Astrocyte of the spinal cord (primary cell): ENCODE measurements around the gene KCTD1.
A peak's percentile ranks its signal among the peaks of the same experiment; 100 is the strongest.

Source experiments
- DNase-seq: peaks from one replicate; pipeline ENCODE4 v3.0.0; 2011; ENCODE audit warnings: low read depth, low spot score
- H3K4me3 ChIP-seq: 2 replicates; pipeline ENCODE4 v1.5.1; 2011; ENCODE audit warnings: low read depth, mild to moderate bottlenecking, low read length, moderate library complexity
- CTCF ChIP-seq: IDR thresholded peaks from 2 replicates; pipeline ENCODE4 v1.5.1; 2012; ENCODE audit warnings: low read depth, mild to moderate bottlenecking, low read length, inconsistent platforms
- in situ Hi-C: cut with HindIII; loops from 2 replicates; pipeline ENCODE4 v1.10.0; 2017; ENCODE audit warnings: low sequenced_read_pairs

Gene KCTD1

DNA sequence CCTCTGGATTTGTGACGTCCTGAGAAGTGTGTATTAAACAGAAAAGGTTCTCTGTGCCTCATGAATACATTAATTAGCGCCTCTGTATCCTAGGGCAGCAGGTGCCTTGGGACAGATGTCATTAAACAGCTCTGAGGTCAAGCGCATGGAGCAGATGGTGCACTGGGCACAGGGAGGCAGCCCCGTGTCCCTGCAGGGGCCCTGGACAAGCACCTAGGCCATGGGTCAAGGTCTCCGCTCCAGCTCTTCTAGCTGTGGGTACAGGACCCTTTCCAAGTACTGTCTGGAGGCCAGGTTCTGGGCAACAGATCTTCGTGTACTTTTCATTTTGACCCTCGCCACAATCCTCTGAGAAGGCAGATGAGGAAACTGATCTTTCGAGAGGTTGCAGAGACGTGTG, 126.4 kb downstream of the KCTD1 start:
- no peak for DNase-seq
- no peak overlapping the region for H3K4me3 ChIP-seq
- in situ Hi-C loops = no loop called here
- no peak for TF ChIP-seq CTCF

DNA sequence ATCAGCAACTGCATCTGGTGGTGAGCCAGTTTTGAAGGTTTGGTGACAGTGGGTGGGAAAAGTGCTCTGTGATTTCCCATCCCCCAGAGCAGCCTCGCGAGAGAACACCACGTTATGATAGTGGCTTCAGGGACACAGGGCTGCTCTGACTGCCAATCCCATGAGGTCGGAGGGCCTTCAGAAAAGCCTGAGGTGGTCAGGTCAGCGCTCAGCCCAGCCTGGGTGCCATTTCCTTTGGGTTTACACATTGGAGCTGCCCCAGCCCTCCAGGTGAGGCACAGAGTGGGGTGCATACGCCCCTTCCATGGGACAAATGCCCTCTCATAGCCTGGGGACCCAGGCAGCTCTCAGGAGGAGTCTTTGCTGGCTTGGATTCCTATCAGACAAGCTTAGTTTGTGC, 126.8 kb downstream of the KCTD1 start:
- no peak overlapping the region for H3K4me3 ChIP-seq
- TF ChIP-seq CTCF = no peak
- in situ Hi-C loops = no loop called here
- DNase-seq = no peak

DNA sequence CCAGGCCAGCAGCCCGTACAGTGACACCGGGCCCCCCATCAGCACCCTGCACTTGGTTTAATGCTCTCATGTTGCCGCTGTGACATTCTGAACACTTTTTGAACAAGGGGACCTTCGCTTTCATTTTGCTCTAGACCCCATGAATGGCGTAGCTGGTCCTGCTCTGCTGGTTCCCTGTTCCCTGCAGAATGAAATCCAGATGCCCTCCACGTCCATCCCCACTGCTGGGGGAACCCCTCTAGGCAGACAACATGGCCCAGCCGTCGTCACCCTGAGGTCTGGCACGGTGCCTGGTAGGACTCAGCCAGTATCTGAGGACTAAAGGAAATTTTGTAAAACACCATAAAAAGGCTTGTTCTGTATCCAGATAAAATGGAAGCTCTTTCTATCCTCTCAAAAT, 128.6 kb downstream of the KCTD1 start:
- no peak for TF ChIP-seq CTCF
- H3K4me3 ChIP-seq = no peak overlapping the region
- in situ Hi-C loops = no loop called here
- peak; percentile 27 for DNase-seq

GRCh38 chr18:26418225-26418624, 130.1 kb downstream of the KCTD1 start:
- H3K4me3 ChIP-seq = no peak overlapping the region
- no peak for DNase-seq
- no peak for TF ChIP-seq CTCF
- in situ Hi-C loops = no loop called here

- DNase-seq = no peak
- no peak for TF ChIP-seq CTCF
- in situ Hi-C loops = no loop called here
- no peak overlapping the region for H3K4me3 ChIP-seq
These were observed 131.2 kb downstream of the KCTD1 start for GRCh38 chr18:26417190-26417589.

GRCh38 chr18:26416652-26417150, 131.7 kb downstream of the KCTD1 start:
- DNase-seq = no peak
- no peak overlapping the region for H3K4me3 ChIP-seq
- in situ Hi-C loops = no loop called here
- TF ChIP-seq CTCF = no peak

GRCh38 chr18:26415631-26416030, 132.7 kb downstream of the KCTD1 start:
- no peak overlapping the region for H3K4me3 ChIP-seq
- DNase-seq = no peak
- in situ Hi-C loops = no loop called here
- TF ChIP-seq CTCF = no peak
